Tibial artery (tissue), 4 donors: ENCODE results near the gene GRIK4.

Experiments
- DNase-seq, 2 donors: peaks; one replicate each; pipeline ENCODE4 v3.0.0-alpha.2; 2019
- H3K27ac ChIP-seq, 2 donors: fragments of 200-600 bp; sonication (generic) in 1 of 2; 1 replicate in 1 of 2; 2 replicates in 1 of 2; pipeline ENCODE4 v1.5.1; 2018 to 2019; ENCODE audit warnings: mild to moderate bottlenecking in 1 of 2
- H3K27me3 ChIP-seq, 2 donors: fragments of 200-600 bp; sonication (generic) in 1 of 2; one replicate each; pipeline versions ENCODE4 v1.5.1 to v1.6.0; 2016 to 2019
- H3K36me3 ChIP-seq, 3 donors: fragments of 200-600 bp; sonication (generic) in 2 of 3; one replicate each; pipeline ENCODE4 v1.5.1; 2016 to 2019; ENCODE audit warnings: mild to moderate bottlenecking in 2 of 3
- H3K4me1 ChIP-seq, 4 donors: fragments of 200-600 bp; sonication (generic) in 2 of 4; 1 replicate in 3 of 4; 2 replicates in 1 of 4; pipeline ENCODE4 v1.5.1; 2016 to 2019
- H3K4me3 ChIP-seq, 2 donors: fragments of 200-600 bp; sonication (generic) in 1 of 2; 1 replicate in 1 of 2; 2 replicates in 1 of 2; pipeline ENCODE4 v1.5.1; 2018 to 2019; ENCODE audit warnings: mild to moderate bottlenecking in 2 of 2
- H3K9me3 ChIP-seq, 3 donors: fragments of 200-600 bp; sonication (generic) in 1 of 3; one replicate each; pipeline ENCODE4 v1.5.1; 2016 to 2019
- CTCF ChIP-seq, 2 experiments: fragments of 200-600 bp in 1 of 2; fragments of 450-650 bp in 1 of 2; IDR thresholded peaks; one replicate each; pipeline ENCODE4 v1.5.1; 2017 to 2019; ENCODE audit warnings: antibody characterized with exemption in 2 of 2, mild to moderate bottlenecking in 1 of 2, moderate library complexity in 1 of 2
- intact Hi-C: fragments of 100-400 bp; cut with DNase I; formaldehyde crosslinking; loops from one replicate; pipeline ENCODE4 v1.15.0; 2023; ENCODE audit warnings: low total_unique reads

GRIK4 gene

GRCh38 chr11:120867988-120868387, 356.4 kb downstream of the GRIK4 start:
- intact Hi-C loops = no loop called here
- DNase-seq = no peak
- Histone ChIP-seq H3K9me3 (no peaks in the 10 kb centered on the region), H3K27me3 (peaks cover 0 to 19% of the 10 kb centered on the region in 2 donors), H3K4me1 (no peaks in the 10 kb centered on the region), H3K4me3 (no peak overlapping the region), H3K27ac (no peak overlapping the region), H3K36me3 (no peaks in the 10 kb centered on the region)
- no peak for TF ChIP-seq CTCF (IDR thresholded peaks at IDR 0.05)

- intact Hi-C loops = no loop called here
- Histone ChIP-seq H3K36me3 (no peaks in the 10 kb centered on the region), H3K9me3 (no peaks in the 10 kb centered on the region), H3K4me1 (no peaks in the 10 kb centered on the region), H3K27me3 (peaks cover 0 to 19% of the 10 kb centered on the region in 2 donors), H3K4me3 (no peak overlapping the region), H3K27ac (no peak overlapping the region)
- TF ChIP-seq CTCF (IDR thresholded peaks at IDR 0.05) = no peak
- DNase-seq = no peak
These were observed 357.5 kb downstream of the GRIK4 start for GRCh38 chr11:120869097-120869496.

- H3K4me3 ChIP-seq = no peak overlapping the region
- intact Hi-C loops = no loop called here
- H3K9me3 ChIP-seq = no peaks in the 10 kb centered on the region
- DNase-seq = no peak
- H3K4me1 ChIP-seq = no peaks in the 10 kb centered on the region
- no peak for TF ChIP-seq CTCF (IDR thresholded peaks at IDR 0.05)
- H3K27ac ChIP-seq = no peak overlapping the region
- H3K27me3 ChIP-seq = peaks cover 0 to 19% of the 10 kb centered on the region in 2 donors
- H3K36me3 ChIP-seq = no peaks in the 10 kb centered on the region
These were observed 358.0 kb downstream of the GRIK4 start for GRCh38 chr11:120869516-120870011.

GRCh38 chr11:120871194-120871593, 359.6 kb downstream of the GRIK4 start:
- intact Hi-C loops = no loop called here
- Histone ChIP-seq H3K9me3 (no peaks in the 10 kb centered on the region), H3K27ac (no peak overlapping the region), H3K27me3 (peaks cover 0 to 17% of the 10 kb centered on the region in 2 donors), H3K4me1 (no peaks in the 10 kb centered on the region), H3K36me3 (no peaks in the 10 kb centered on the region), H3K4me3 (no peak overlapping the region)
- DNase-seq = no peak
- TF ChIP-seq CTCF (IDR thresholded peaks at IDR 0.05) = no peak

GRCh38 chr11:120871924-120872323, 360.4 kb downstream of the GRIK4 start:
- Histone ChIP-seq H3K4me3 (no peak overlapping the region), H3K36me3 (no peaks in the 10 kb centered on the region), H3K27me3 (peaks cover 0 to 9% of the 10 kb centered on the region in 2 donors), H3K4me1 (no peaks in the 10 kb centered on the region), H3K27ac (no peak overlapping the region), H3K9me3 (no peaks in the 10 kb centered on the region)
- intact Hi-C loops = no loop called here
- TF ChIP-seq CTCF (IDR thresholded peaks at IDR 0.05) = no peak
- DNase-seq = no peak
